A673 (cell line): Measurements from ENCODE around the gene ZNF428.

Experiments used
- CTCF ChIP-seq: fragments of 300-800, 200-600 bp; sonication (generic); conservative IDR thresholded peaks from 2 replicates; pipeline ENCODE4 v1.5.1; 2017; ENCODE audit warnings: low read depth, mild to moderate bottlenecking, antibody characterized with exemption, low read length, moderate library complexity, mixed read lengths
- EZH2 ChIP-seq: fragments of 200-600 bp; sonication (generic); IDR thresholded peaks from 2 replicates; pipeline ENCODE4 v1.6.1; 2017; ENCODE audit warnings: borderline replicate concordance, low read depth, mild to moderate bottlenecking, mixed read lengths, antibody characterized with exemption, low read length; ENCODE audit not compliant: poor library complexity, severe bottlenecking

- TF ChIP-seq CTCF (no peak), EZH2 (no peak)
These were observed 49.1 kb upstream of the ZNF428 start for GRCh38 chr19:43668406-43669109.
